HG02678 (cell line): Measurements from ENCODE around the gene LTF.
"Not testable (repeated sequence)": the region's sequence is repeated elsewhere in the genome, so short reads cannot be mapped to it uniquely, and the experiment has no call there.

Experiments used
- ATAC-seq: cut with Tn5 transposase; IDR thresholded peaks from one replicate; pipeline ENCODE4 v1.9.1; 2021; ENCODE audit warnings: mild to moderate bottlenecking, moderate library complexity; ENCODE audit not compliant: unreplicated experiment

The LTF gene

GRCh38 chr3:46416811-46417510, 47.7 kb downstream of the LTF start:
- no peak for ATAC-seq

- ATAC-seq = no peak
Measured at GRCh38 chr3:46416125-46416810, 48.4 kb downstream of the LTF start.

- ATAC-seq = no peak
Measured at GRCh38 chr3:46414739-46415138, 50.0 kb downstream of the LTF start.

GRCh38 chr3:46413951-46414350, 50.8 kb downstream of the LTF start:
- ATAC-seq = no peak

- ATAC-seq = no peak
Measured at GRCh38 chr3:46412786-46413298, 51.9 kb downstream of the LTF start.

GRCh38 chr3:46411271-46411670, 53.4 kb downstream of the LTF start:
- no peak for ATAC-seq

GRCh38 chr3:46410669-46411068, 54.0 kb downstream of the LTF start:
- ATAC-seq = no peak

GRCh38 chr3:46409739-46410489, 54.8 kb downstream of the LTF start:
- no peak for ATAC-seq

- ATAC-seq = no peak
Measured at GRCh38 chr3:46408853-46409252, 55.9 kb downstream of the LTF start.

- no peak for ATAC-seq
Measured at GRCh38 chr3:46407970-46408369, 56.7 kb downstream of the LTF start.

- ATAC-seq = no peak
Measured at GRCh38 chr3:46406788-46407611, 57.7 kb downstream of the LTF start, which contains the start of the genes CCR5AS and CCRL2. Gene CCR5AS, minus strand, starts transcription at chr3:46407066. Gene CCRL2, plus strand, starts transcription at chr3:46407259. Its CDS starts 821 bp downstream, at chr3:46408080.

- ATAC-seq = no peak
Measured at GRCh38 chr3:46406443-46406787, 58.3 kb downstream of the LTF start.

- ATAC-seq = no peak
Measured at GRCh38 chr3:46405301-46406019, 59.2 kb downstream of the LTF start.

- ATAC-seq = not testable (repeated sequence)
Measured at GRCh38 chr3:46402902-46403301, 61.8 kb downstream of the LTF start.

GRCh38 chr3:46401579-46401978, 63.1 kb downstream of the LTF start:
- no peak for ATAC-seq

GRCh38 chr3:46400846-46401245, 63.9 kb downstream of the LTF start:
- ATAC-seq = no peak

- ATAC-seq = no peak
Measured at GRCh38 chr3:46400000-46400734, 64.5 kb downstream of the LTF start.

GRCh38 chr3:46399557-46399956, 65.1 kb downstream of the LTF start:
- no peak for ATAC-seq

- no peak for ATAC-seq
Measured at GRCh38 chr3:46399098-46399497, 65.6 kb downstream of the LTF start.
